T-helper 2 cell treated with Interferon-gamma antibody and Interleukin-4, amounts not matched to agents 100 ng/mL and 5 ng/mL, for 36 hours (primary cell): ENCODE results near the gene KLRF1. TPM values are rescaled to one million over a fixed set of nuclear protein-coding genes. Genes with fewer than 3 reads are reported as not detected.

Source experiments
- intact Hi-C: fragments of 100-400 bp; cut with micrococcal nuclease; formaldehyde crosslinking; loops from one replicate; pipeline ENCODE4 v1.15.1; 2023
- total RNA-seq: library from RNA; stranded (reverse); gene quantifications from 2 replicates; pipeline ENCODE4 v1.2.3, GENCODE V29; 2022

KLRF1 gene, protein sequence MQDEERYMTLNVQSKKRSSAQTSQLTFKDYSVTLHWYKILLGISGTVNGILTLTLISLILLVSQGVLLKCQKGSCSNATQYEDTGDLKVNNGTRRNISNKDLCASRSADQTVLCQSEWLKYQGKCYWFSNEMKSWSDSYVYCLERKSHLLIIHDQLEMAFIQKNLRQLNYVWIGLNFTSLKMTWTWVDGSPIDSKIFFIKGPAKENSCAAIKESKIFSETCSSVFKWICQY
- 0.14 TPM in 1 of 2 replicates, not detected in the other for total RNA-seq

DNA sequence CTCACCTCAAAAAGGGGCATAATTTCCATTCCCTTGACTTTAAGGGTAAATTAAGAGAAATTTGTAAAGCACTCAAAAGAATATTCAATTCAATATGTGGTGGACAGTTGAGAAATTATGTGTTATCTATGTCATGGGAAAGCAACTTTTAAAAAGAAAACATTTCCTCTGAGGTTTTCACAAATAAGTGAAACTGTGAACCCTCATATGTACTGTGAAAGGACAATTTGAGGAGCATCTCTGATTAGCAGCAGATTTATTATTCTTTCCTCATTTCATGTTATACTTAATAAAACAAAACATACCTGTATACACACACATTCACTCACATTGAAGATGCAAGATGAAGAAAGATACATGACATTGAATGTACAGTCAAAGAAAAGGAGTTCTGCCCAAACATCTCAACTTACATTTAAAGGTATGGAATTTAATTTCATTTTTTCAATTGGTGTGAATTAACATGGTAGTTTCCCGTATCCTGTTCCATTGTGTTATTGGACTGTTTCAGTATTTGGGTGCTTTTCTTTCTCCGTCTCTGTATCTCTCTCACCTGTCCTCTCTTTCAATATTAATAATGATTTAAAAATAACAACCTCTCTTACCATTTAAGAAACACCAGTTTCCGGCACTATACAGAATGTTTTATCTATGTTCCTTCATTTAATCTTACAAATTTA lies at the start of gene KLRF1:
KLRF1 (plus strand) TSS at position 273 of the 680 bp plus-strand sequence; CDS start at position 337, 64 bp downstream.
- intact Hi-C loops: no loop called here

DNA sequence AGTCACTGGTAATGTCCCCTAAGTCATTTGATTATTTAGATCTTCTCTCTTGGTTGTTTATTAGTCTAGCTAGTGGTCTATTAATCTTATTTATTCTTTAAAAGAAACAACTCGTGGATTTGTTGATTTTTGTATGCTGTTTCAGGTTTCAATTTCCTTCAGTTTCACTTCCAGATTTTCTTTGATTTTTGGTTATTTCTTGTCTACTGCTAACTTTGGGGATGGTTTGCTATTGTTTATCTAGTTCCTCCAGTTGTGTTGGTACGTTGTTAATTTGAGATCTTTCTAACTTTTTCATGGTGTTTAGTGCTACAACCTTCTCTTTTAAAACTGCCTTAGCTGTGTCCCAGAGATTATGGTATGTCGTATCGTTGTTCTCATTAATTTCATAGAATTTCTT lies 48.1 kb upstream of the KLRF1 start:
- intact Hi-C loops: no loop called here

DNA sequence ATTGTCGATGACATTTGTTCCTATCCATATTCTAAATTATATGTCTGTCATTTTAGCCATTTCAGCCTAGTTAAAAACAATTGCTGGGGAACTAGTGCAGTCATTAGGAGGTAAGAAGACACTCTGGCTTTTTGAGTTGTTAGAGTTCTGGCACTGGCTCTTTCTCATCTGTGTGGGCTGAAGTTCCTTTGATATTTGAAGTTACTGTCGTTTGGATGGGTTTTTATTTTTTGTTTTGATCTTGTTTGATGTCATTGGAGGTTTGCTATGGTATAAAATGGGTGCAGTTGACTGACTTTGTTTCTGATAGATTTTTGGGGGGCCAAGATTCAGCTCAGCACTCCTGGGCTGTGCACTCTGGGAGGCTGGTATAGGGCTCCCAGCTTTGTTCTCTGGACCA lies 45.9 kb upstream of the KLRF1 start:
- intact Hi-C loops: no loop called here

DNA sequence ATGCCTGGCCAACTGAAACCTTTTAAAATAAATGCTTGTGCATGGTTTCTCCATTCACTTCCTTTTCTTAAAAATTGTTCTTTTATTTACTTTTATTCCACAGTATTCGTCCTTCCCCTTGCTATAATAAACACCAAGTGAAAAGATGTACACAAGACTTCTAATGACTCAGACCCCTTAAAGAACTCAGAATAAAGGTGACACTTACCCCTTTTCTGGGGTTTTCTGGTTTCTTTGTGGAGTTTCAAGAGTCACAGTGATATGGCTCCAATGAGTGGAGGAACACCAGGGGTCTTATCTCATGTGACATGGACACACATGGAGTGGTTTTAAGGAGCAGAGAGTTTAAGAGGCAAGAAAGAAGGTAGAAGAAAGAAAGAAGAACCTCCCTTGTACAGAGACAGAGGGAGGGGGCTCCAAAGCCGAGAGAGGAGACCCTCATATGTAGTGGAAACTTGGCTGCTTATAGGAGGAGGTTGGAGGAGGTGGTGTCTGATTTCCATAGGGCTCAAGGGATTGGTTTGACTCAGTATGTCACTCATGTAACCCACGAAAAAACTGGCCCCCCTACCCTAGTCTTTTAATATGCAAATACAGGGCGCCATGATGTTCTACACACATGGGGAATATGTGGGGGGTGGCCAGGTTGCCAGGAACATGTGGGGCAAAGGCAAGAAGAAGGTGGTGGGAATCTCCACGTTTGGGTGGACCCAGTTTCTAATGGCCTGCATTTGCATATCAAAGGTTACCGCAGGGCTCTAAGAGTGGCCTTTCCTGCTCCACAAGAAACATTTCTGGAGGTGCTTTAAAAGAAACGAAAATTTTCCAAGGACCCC lies 44.5 kb upstream of the KLRF1 start:
- intact Hi-C loops: no loop called here

DNA sequence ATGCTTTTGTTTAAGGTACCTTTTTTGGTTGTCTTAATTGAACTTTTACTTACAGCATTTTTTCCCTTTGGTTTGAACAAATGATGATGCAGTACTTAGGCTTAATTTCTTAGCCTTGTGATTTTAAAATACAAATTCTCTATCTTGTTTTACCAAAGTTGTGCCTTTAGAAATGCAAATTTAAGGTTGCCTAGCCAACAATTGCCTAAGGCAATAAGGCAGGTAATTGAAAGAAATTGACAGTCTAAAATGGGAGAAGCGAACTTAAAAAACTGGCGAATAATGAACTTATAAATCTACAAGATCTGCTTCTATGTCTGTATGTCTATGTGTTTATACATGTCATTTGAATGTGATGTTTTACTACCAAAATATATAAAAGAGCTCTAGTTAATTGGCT lies 43.0 kb upstream of the KLRF1 start:
- intact Hi-C loops: no loop called here

DNA sequence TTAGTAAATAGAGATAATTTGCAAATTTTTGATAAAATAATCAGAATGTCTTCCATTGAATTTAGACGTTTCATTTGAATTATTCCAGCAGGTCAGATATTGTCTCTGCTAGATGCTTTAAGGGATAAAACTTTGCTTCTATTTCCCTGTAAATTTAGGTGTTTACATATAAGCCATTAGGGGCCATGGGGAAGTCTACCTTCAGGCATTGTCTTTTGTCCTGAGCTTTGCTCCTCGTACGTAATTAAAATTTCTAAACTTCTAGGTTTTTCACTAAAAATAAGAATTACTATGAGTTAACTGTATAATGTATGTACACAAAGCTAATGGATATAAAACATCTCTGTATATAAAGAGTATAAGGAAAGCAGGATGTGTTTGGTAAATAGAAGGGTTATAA lies 42.5 kb upstream of the KLRF1 start:
- intact Hi-C loops: no loop called here

DNA sequence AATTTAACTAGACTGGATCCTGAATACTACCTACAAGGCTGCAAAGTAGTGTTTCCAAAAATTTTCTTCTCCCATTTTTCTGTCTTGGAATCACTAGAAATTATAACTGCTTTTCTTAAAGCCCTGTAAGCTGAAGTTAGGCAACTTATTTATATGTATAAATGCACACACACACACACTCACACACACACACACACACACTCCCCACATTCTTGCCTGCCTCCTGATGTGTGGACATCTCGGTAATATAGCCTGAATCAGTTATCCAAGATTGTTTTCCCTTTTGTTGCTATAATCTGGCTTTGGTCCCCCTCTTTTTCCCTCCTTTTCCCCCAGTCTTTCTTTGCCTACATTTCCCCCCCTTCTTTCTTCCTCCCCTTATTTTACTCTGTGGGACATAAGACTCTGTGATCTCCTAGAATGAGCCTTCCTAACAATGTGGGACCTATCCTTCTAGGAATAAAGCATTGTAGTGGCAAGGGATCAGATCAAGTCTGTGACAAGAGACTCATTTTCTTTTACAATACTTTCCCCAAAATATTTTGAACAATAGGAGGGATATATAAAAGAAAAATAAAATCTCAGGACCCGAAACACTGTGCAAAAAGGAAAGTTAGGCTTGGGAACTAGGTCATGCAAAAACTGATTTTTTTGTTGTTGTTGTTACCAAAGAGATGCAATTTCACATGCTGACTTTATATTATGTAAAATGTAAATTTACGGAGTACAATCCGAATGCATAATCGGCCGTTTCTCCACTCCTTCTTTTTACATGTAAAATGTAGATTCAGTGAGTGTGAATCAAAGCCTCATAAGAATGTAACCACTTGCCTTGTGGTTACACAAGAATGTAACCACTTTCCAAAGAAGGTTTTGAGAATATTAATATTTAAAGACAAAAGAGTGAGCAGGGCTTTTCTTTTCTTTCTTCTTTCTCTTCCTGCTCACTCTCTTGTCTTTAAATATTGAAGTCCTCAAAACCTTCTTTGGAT lies 40.3 kb upstream of the KLRF1 start:
- intact Hi-C loops: no loop called here

DNA sequence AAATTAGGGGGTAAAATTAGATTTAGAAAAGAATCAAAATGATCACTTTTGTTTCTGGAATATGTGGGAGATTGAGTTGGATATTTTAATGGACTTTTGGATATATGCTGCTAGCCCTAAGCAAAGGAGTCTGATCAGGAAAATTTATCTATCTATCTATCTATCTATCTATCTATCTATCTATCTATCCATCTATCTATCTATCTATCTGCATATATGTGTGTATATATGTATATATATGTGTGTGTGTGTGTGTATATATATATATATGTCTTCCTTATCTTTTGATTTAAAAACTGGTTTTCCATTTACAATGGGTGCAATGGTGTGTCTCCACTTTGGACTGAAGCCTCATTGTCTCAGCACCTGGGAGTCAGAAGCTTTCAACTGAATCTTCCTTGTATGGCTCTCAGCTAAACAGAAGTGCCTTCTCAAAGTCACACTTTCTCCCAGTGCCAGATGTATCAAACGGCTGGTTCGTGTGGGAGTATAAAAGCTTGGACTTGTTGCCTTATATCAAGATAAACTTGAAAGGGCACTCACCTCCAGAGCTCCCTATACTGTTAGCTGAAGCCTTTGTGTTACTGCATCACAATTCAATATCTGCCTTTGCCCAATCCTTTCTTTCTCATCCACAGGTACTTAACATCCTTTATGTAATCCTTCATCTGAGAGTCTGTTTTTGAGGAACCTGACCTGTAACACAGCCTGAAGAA lies 34.9 kb upstream of the KLRF1 start:
- intact Hi-C loops: loop anchor here (2.0 to 10.0 kb wide), 4 partner anchors 20 to 1148 kb away; partner anchors contain the start of gene GABARAPL1

DNA sequence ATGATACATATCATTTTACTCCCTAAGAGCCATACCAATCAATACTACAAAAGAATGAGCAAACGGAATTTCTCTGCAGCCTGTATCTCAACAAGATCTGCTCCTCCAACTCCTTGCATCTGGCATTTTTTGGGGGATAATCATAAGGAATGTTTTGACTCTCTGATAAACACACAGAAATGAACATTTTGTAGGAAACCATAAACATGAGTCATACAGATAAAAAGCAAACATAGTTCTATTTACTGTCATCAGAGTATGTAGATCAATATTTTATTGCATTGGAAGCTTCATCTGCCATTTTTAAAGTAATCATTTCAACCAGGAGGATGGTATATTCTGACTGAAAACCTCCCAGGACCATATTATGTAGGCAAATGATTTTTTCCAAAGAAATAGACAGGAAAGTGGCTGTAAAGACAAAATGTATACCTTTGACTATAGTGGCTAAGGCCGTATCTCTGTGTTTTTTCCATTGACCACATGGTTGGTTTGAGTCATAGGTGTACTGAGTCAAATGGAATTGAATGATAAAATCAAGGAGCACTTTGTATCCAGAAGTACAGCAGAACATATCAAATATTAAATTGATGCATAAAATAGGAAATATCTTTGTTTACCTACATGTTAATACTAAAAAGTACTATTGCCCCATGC lies 34.2 kb upstream of the KLRF1 start:
- intact Hi-C loops: loop anchor here (2.0 to 10.0 kb wide), 4 partner anchors 20 to 1148 kb away; partner anchors contain the start of gene GABARAPL1

DNA sequence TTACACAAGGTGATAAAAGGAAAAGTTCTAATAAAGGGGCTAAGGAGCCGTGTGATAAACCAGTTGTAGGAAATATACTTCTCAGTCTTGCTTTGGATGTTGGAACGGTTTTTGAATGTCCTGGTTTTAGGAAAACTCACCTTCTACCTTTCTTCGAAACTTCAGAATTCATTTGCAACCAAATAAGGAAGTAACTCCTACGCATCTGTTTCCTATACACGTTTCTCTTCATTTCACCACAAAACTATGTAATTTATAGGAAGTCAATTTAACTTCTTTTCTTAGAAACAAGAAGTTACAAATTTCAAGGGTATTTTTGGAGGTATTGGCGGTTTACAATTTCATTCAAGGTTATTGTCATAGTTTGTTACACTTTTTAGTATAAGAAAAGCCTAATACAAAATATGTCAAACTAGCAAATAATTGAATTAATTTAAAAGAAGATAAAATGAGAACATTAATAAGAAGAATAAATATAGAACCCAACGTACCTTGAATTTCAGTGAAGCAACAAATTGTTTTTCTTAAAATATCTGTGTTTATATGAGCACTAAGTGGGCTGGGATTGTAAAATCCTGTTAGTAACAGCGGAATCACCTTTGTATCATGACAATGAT lies 33.4 kb upstream of the KLRF1 start:
- intact Hi-C loops: loop anchor here (1.0 to 10.0 kb wide), 5 partner anchors 17 to 1149 kb away; partner anchors contain the start of gene GABARAPL1

DNA sequence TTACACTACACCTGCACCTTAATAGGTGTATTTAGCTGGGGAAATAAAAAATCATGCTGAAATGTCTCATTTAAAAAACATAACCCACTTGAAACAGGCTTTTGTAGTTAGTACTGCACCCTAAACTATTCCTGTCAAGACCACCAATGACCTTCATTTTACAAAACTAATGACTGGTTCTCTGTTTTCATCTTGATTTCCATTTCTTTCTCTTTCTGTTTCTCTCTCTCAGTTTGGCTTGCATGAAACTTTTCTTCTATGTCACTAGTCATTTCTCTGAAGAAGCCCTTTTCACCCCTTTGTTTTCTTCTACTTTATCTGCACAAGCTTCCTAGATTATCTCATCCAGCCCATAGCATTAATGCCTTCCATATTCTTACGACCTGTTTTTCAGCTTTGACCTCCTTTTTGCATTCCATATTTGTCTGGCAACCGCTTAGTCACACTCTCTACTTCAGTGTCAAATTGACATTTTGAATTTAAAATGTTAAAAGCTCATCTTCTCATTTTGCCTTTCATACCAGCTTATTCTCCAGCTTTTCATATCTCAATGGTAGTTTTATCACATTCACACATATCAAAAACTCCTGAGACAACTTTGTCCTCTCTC lies 32.7 kb upstream of the KLRF1 start:
- intact Hi-C loops: loop anchor here (1.0 to 10.0 kb wide), 4 partner anchors 17 to 1150 kb away; partner anchors contain the start of gene GABARAPL1

DNA sequence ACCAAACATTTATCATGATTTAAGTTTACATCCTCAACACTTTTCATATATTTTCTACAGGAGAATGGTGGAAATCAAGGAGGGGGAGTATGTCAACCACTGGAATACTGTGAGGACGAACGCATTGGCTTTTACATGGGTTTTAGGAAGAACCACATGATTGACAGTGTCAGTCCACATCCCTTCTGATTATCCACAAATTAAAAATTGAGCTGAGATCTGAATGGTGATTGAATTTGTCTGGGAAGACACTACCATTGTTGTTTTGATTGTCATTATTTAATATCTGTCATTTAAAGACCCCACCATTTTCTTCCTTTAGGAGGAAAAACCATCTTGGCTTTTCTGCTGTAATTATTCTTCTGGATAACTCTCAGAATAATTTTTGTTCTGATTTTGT lies 31.3 kb upstream of the KLRF1 start:
- intact Hi-C loops: loop anchor here (1.0 to 10.0 kb wide), 5 partner anchors 73 to 1151 kb away; partner anchors contain the start of genes CLEC2B and GABARAPL1

DNA sequence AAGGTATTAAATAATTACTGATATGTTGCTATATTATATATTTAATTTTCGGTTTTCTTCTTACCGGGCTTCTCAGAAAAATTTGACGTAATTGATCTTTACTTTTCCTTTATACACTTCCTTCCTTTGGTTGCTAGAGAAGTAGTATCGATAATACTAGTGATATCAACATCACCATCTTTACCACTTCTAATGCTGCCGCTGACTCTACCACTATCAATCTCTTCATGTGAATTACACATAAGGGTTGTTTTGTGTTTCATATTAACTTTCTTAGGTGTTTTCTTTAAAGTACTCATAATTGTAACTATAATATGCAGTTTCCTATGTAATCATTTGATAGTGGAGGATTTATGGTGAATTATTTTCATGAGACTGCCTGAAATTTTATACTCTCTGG lies 30.9 kb upstream of the KLRF1 start:
- intact Hi-C loops: loop anchor here (1.0 to 10.0 kb wide), 5 partner anchors 72 to 1152 kb away; partner anchors contain the start of genes CLEC2B and GABARAPL1

DNA sequence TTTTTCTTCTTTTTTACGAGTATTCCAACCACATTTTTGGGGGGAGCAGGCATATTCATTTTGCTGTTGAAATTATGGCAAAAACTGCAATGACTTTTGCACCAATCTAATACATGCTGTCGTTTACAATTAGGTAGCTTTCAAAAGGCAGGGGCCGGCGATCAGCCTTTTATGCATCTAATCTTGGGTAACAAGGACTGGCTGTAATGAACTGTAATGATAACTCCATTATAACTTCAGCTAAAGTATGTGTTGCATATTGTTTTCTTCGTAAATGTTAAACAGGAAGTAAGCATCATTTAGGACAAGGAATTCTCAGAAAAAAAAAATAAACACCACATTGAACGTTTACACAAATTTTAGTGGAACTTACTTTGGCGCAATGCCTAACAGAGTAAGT lies 30.3 kb upstream of the KLRF1 start:
- intact Hi-C loops: loop anchor here (1.0 to 10.0 kb wide), 5 partner anchors 72 to 1152 kb away; partner anchors contain the start of genes CLEC2B and GABARAPL1

DNA sequence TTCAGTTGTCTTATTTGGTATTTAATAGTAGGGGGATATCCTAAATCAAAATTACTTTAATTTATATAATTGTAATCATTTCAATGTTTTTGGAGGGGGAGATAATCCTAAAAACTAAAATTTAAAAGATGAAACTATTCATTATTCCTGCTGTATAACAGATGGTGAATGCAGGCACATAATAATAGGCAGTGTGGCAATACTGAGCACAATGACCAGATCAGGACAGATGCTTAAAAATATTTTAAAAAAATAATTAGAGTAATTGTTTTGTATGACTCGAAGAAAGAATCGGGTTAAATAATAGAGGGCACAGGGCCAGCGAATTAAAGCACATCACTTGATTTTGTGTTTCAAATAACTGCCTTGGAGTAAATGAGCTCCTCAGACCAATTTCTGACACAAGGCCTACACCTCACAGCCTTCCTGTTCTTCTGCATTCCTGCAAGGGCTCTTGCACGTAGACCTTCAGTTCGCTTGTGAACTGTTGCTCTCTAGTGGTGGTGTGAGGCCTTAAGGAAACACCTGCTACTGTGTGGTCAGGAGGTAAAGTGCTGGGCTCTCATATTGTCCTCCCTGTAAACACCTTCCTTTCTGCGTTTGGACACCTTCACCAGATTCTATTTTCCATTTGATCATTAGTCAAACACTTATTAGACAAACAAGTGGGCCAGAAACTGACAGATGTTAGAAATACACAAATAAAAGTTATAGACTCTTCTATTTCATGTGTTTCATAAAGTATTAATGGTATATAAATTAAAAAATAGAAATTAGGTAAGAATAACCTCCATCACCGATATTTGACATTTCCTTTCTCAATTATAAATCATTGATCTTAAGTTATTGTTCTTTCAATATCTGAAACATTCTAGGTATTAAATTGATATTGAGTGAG lies 29.3 kb upstream of the KLRF1 start:
- intact Hi-C loops: loop anchor here (1.0 to 10.0 kb wide), 5 partner anchors 48 to 1153 kb away; partner anchors contain the start of genes CLEC2B and GABARAPL1

DNA sequence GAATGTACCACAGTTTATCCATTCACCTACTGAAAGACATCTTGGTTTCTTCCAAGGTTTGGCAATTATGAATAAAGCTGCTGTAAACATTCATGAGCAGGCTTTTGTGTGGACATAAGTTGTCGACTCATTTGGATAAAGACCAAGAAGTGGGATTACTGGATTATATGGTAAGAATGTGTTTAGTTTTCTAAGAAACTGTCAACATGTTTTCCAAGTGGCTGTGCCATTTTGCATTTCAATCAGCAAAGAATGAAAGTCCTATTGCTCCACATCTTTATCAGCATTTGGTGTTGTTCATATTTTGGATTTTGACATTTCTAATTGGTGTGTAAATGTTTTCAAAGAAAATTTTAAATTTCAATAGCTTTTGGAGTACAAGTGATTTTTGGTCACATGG lies 27.3 kb upstream of the KLRF1 start:
- intact Hi-C loops: loop anchor here (10.0 kb wide), 3 partner anchors 125 to 1155 kb away; partner anchors contain the start of gene GABARAPL1

DNA sequence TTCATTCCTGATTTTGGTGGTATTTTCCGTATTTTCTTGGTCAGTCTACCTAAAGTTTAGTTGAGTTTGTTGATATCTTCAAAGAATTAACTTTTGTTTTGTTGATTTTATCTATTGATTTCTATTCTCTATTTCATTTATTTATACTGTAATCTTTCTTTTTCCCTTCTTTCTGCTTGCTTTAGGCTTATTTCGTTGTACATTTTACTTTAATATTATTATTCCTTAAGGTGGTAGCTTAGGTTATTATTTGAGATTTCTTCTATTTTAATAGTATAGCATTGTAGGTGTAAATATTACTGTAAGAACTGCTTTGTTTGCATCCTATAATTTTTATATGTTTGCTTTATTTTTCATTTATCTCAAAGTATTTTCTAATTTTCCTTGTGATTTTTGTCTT lies 21.4 kb upstream of the KLRF1 start:
- intact Hi-C loops: no loop called here
